Vagina (tissue), 2 donors: ENCODE data around the gene MMP24. TPM values are rescaled to one million over a fixed set of nuclear protein-coding genes. Genes with fewer than 3 reads are reported as not detected.
"Not testable (repeated sequence)": the region's sequence is repeated elsewhere in the genome, so short reads cannot be mapped to it uniquely, and the experiment has no call there.

ENCODE experiments used
- DNase-seq, 2 donors: peaks; one replicate each; pipeline ENCODE4 v3.0.0-alpha.2; 2017; ENCODE audit errors: extremely low spot score in 2 of 2
- H3K27ac ChIP-seq: fragments of 200-600 bp; sonication (generic); one replicate; pipeline ENCODE4 v1.5.1; 2019
- H3K27me3 ChIP-seq: fragments of 200-600 bp; sonication (generic); one replicate; pipeline ENCODE4 v1.5.1; 2019
- H3K36me3 ChIP-seq, 2 donors: fragments of 200-600 bp; sonication (generic); one replicate each; pipeline ENCODE4 v1.5.1; 2017 to 2019
- H3K4me1 ChIP-seq: fragments of 200-600 bp; sonication (generic); one replicate; pipeline ENCODE4 v1.5.1; 2019
- H3K4me3 ChIP-seq, 2 donors: fragments of 200-600 bp; sonication (generic); 1 replicate in 1 of 2; 2 replicates in 1 of 2; pipeline ENCODE4 v1.5.1; 2016 to 2019
- H3K9me3 ChIP-seq: fragments of 200-600 bp; sonication (generic); one replicate; pipeline ENCODE4 v1.5.1; 2019
- POLR2A ChIP-seq, 2 donors: fragments of 450-650 bp; IDR thresholded peaks; one replicate each; pipeline ENCODE4 v1.6.1; 2017; ENCODE audit warnings: antibody characterized with exemption in 2 of 2, mild to moderate bottlenecking in 2 of 2, moderate library complexity in 2 of 2
- POLR2AphosphoS5 ChIP-seq, 2 donors: sonication (generic); formaldehyde crosslinking; IDR thresholded peaks; one replicate each; pipeline ENCODE4 v1.9.0; 2017; ENCODE audit warnings: antibody characterized with exemption in 2 of 2, mild to moderate bottlenecking in 2 of 2, low read depth in 1 of 2; ENCODE audit not compliant: insufficient read depth in 1 of 2
- intact Hi-C: fragments of 100-400 bp; cut with DNase I; formaldehyde crosslinking; loops from one replicate; pipeline ENCODE4 v1.15.1; 2023
- total RNA-seq: library from RNA; depleted of rRNA; stranded (reverse); fragments of >200 nt; gene quantifications from one replicate; pipeline ENCODE4 v1.2.3, GENCODE V29; 2016
- TF ChIP-seq, protein P1 (sequence below), 3 experiments: fragments of 450-650 bp in 2 of 3; fragments of 200-600 bp in 1 of 3; sonication (generic) in 1 of 3; IDR thresholded peaks; one replicate each; pipeline ENCODE4 v1.5.1; 2017 to 2019; ENCODE audit warnings: antibody characterized with exemption in 3 of 3, mild to moderate bottlenecking in 2 of 3, moderate library complexity in 2 of 3

The MMP24 gene
- total RNA-seq, 1 donor from 2014 or later = 0.98 TPM

DNA sequence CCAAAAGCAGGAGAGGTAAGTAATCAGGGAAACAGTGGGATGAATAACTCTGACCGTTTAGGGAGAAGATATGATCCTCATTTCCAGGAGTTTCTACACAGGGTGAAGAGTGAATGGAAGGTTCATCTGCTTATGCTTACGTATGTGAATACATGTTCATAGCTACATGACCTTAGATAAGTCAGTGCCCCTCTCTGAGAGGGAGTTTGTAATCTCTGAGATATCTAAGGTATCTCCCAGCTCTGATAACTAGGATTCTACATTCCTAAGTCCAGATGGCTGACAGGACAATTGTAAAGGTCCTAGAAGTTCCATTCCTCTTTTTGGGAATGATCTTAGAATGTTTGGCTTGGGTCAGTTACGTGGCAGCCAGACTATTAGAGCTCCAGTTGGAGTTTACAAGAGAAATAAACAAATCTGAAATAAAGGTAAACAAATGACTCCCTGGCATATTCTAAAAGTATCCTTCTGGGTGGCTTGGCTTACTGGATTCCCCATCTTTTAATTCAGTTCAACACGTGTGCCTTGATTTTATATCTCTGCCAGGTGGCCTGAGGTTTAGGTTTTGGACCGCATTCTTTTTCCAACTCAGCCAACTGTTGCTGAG lies 38.8 kb upstream of the MMP24 start:
- intact Hi-C loops = no loop called here
- TF ChIP-seq POLR2AphosphoS5 (IDR thresholded peaks at IDR 0.05; ENCODE audit: insufficient read depth in 1 of 2, low read depth in 1 of 2) (no peak), POLR2A (IDR thresholded peaks at IDR 0.05) (no peak)
- TF ChIP-seq, protein P1, sequence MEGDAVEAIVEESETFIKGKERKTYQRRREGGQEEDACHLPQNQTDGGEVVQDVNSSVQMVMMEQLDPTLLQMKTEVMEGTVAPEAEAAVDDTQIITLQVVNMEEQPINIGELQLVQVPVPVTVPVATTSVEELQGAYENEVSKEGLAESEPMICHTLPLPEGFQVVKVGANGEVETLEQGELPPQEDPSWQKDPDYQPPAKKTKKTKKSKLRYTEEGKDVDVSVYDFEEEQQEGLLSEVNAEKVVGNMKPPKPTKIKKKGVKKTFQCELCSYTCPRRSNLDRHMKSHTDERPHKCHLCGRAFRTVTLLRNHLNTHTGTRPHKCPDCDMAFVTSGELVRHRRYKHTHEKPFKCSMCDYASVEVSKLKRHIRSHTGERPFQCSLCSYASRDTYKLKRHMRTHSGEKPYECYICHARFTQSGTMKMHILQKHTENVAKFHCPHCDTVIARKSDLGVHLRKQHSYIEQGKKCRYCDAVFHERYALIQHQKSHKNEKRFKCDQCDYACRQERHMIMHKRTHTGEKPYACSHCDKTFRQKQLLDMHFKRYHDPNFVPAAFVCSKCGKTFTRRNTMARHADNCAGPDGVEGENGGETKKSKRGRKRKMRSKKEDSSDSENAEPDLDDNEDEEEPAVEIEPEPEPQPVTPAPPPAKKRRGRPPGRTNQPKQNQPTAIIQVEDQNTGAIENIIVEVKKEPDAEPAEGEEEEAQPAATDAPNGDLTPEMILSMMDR (IDR thresholded peaks at IDR 0.05) = no peak
- Histone ChIP-seq H3K9me3 (no peaks in the 10 kb centered on the region), H3K4me3 (no peak overlapping the region), H3K4me1 (no peaks in the 10 kb centered on the region), H3K27me3 (no peaks in the 10 kb centered on the region), H3K36me3 (no peaks in the 10 kb centered on the region), H3K27ac (no peak overlapping the region)
- DNase-seq = no peak

- H3K27ac ChIP-seq, intact Hi-C loops, H3K27me3 ChIP-seq, H3K4me1 ChIP-seq, H3K4me3 ChIP-seq, H3K36me3 ChIP-seq, H3K9me3 ChIP-seq, DNase-seq: not testable (repeated sequence)
Measured at GRCh38 chr20:35189223-35189622, 37.3 kb upstream of the MMP24 start.

- Histone ChIP-seq H3K9me3 (no peaks in the 10 kb centered on the region), H3K36me3 (no peaks in the 10 kb centered on the region), H3K27me3 (no peaks in the 10 kb centered on the region), H3K4me1 (no peaks in the 10 kb centered on the region), H3K4me3 (no peak overlapping the region), H3K27ac (no peak overlapping the region)
- no peak for TF ChIP-seq POLR2AphosphoS5 (IDR thresholded peaks at IDR 0.05; ENCODE audit: insufficient read depth in 1 of 2, low read depth in 1 of 2)
- no peak for TF ChIP-seq POLR2A (IDR thresholded peaks at IDR 0.05)
- TF ChIP-seq, protein P1 (IDR thresholded peaks at IDR 0.05) = no peak
- intact Hi-C loops = no loop called here
- no peak for DNase-seq
Measured at GRCh38 chr20:35190556-35190955, 35.9 kb upstream of the MMP24 start.

- H3K27ac ChIP-seq = no peak overlapping the region
- H3K4me1 ChIP-seq = no peaks in the 10 kb centered on the region
- no peak for DNase-seq
- no peaks in the 10 kb centered on the region for H3K27me3 ChIP-seq
- peaks cover under 1% of the 10 kb centered on the region for H3K9me3 ChIP-seq
- intact Hi-C loops = no loop called here
- no peak overlapping the region for H3K4me3 ChIP-seq
- peaks cover 0 to 1% of the 10 kb centered on the region in 2 donors for H3K36me3 ChIP-seq
- TF ChIP-seq POLR2A (IDR thresholded peaks at IDR 0.05) (no peak), POLR2AphosphoS5 (IDR thresholded peaks at IDR 0.05; ENCODE audit: insufficient read depth in 1 of 2, low read depth in 1 of 2) (no peak)
- TF ChIP-seq, protein P1 (IDR thresholded peaks at IDR 0.05) = no peak
Measured at GRCh38 chr20:35191419-35192117, 34.9 kb upstream of the MMP24 start.

DNA sequence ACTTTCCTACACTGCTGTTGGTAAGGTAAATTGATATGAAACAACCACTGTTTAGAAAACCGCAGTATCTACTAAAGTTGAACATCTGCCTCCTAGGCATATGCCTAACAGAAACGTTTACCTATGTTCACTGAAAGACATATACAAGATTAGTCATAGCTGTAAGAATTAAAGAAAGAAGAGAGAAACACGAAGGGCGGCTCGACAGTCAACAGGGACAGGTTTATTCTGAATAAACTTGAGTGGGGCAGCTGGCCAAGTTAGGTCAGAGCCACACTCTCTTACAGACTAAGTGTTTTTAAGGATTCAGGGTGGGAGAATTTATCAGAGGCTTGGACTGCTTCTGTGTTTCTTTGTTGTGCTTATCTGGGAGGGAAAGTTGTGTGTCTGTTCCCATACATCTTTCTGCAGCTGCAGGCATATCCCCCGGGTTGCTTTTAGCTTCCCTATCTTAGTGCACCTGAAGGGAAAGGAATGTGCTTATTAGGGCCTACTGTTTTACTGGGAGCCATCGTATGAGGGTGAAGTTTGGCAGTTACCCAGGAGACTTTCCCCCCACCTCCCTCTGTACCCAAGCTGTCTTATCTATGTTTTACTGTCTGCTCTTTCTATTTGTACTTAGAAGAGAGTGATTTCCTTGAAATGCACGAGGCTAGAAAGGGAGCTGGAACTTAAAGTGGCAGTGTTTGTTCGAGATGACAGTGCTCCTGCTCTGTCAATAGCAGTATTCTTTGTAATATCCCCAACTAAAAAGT lies 34.2 kb upstream of the MMP24 start:
- intact Hi-C loops = no loop called here
- TF ChIP-seq POLR2A (IDR thresholded peaks at IDR 0.05) (no peak), POLR2AphosphoS5 (IDR thresholded peaks at IDR 0.05; ENCODE audit: insufficient read depth in 1 of 2, low read depth in 1 of 2) (no peak)
- TF ChIP-seq, protein P1 (IDR thresholded peaks at IDR 0.05) = no peak
- H3K4me1 ChIP-seq = no peaks in the 10 kb centered on the region
- peaks cover 0 to 5% of the 10 kb centered on the region in 2 donors for H3K36me3 ChIP-seq
- DNase-seq = no peak
- H3K4me3 ChIP-seq = no peak overlapping the region
- H3K27me3 ChIP-seq = no peaks in the 10 kb centered on the region
- peaks cover 6% of the 10 kb centered on the region for H3K9me3 ChIP-seq
- H3K27ac ChIP-seq = no peak overlapping the region

DNA sequence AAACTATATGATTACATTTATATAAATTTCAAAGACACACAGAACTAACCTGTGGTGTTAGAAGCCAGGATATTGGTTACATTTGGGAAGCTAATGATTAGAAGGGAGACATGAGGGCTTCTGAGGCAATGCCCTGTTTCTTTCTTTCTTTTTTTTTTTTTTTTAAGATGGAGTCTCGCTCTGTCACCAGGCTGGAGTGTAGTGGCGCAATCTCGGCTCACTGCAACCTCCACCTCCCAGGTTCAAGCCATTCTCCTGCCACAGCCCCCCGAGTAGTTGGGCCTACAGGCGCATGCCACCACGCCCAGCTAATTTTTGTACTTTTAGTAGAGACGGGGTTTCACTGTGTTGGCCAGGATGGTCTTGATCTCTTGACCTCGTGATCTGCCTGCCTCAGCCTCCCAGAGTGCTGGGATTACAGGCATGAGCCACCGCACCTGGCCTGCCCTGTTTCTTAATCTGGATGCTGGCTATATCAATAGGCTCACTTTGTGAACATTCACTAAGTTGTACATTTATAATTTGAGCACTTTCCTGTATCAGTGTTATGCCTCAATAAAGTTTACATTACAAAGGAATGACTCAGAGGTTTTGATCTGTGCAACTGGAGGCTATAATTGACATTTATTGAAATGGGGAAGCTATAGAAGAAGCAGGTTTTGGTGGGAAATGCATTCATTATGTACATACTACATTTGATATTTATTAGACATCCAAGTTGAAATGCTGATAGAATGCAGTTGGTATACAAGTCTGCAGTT lies 33.3 kb upstream of the MMP24 start:
- intact Hi-C loops, H3K27me3 ChIP-seq, H3K9me3 ChIP-seq, DNase-seq, H3K4me1 ChIP-seq, H3K27ac ChIP-seq, H3K36me3 ChIP-seq, H3K4me3 ChIP-seq: not testable (repeated sequence)
